Spinal cord (tissue), 10 donors: ENCODE measurements around the gene SOCS6. TPM values are rescaled to one million over a fixed set of nuclear protein-coding genes. Genes with fewer than 3 reads are reported as not detected.

Experiments
- DNase-seq, 6 donors: peaks; one replicate each; pipeline versions ENCODE4 v3.0.0 to v3.0.0-alpha.2; 2013 to 2015; ENCODE audit warnings: low spot score in 6 of 6, low read depth in 4 of 6
- H3K27ac ChIP-seq: one replicate; pipeline ENCODE4 v1.5.1; 2013; ENCODE audit warnings: low read depth, low read length, control low read depth
- H3K27me3 ChIP-seq: one replicate; pipeline ENCODE4 v1.6.1; 2013; ENCODE audit warnings: low read length; ENCODE audit not compliant: control insufficient read depth, insufficient read depth
- H3K36me3 ChIP-seq: one replicate; pipeline ENCODE4 v1.6.1; 2013; ENCODE audit warnings: low read length; ENCODE audit not compliant: control insufficient read depth, insufficient read depth
- H3K4me1 ChIP-seq: one replicate; pipeline ENCODE4 v1.6.1; 2013; ENCODE audit warnings: low read length; ENCODE audit not compliant: control insufficient read depth, insufficient read depth
- H3K4me3 ChIP-seq: one replicate; pipeline ENCODE4 v1.5.1; 2013; ENCODE audit warnings: low read depth, low read length, control low read depth
- H3K9me3 ChIP-seq: one replicate; pipeline ENCODE4 v1.6.1; 2013; ENCODE audit warnings: low read length; ENCODE audit not compliant: control insufficient read depth, insufficient read depth
- WGBS: methylation state at CpG from one replicate; pipeline ENCODE4 v1.1.5; 2013; ENCODE audit warnings: missing lambda C conversion rate; ENCODE audit not compliant: insufficient coverage; 5-methylcytosine and 5-hydroxymethylcytosine counted together
- polyA plus RNA-seq, 2 donors: library from polyadenylated mRNA; unstranded; fragments of 120-200 nt; gene quantifications; one replicate each; pipeline ENCODE4 v1.2.1, GENCODE V29; 2013; ENCODE audit not compliant: insufficient read length in 2 of 2
- total RNA-seq, 2 donors: library from RNA; depleted of rRNA in 1 of 2; stranded (reverse); fragments of 120-200 nt in 1 of 2; fragments of >200 nt in 1 of 2; gene quantifications; one replicate each; pipeline versions ENCODE4 v1.2.3 to v1.2.4, GENCODE V29; 2013 to 2014
- donor health status: healthy.

Gene SOCS6
- total and polyA plus RNA-seq, 4 donors = 19.0 to 41.8 (median 29.6) TPM

- WGBS = 83% methylated on average over 1 of the region's 2 CpGs
- Histone ChIP-seq H3K27me3 (no peaks in the 10 kb centered on the region), H3K27ac (no peak overlapping the region), H3K4me3 (peak overlapping the region; percentile 60), H3K4me1 (peaks cover 16% of the 10 kb centered on the region), H3K36me3 (no peaks in the 10 kb centered on the region), H3K9me3 (no peaks in the 10 kb centered on the region)
- no peak for DNase-seq
Observed at GRCh38 chr18:70287731-70288130, 1.1 kb upstream of the SOCS6 start.

GRCh38 chr18:70288171-70288850 lies 534 bp upstream of the SOCS6 start:
- Histone ChIP-seq H3K4me1 (peaks cover 16% of the 10 kb centered on the region), H3K27ac (peak overlapping the region; percentile 54), H3K27me3 (no peaks in the 10 kb centered on the region), H3K4me3 (peak overlapping the region; percentile 60), H3K9me3 (no peaks in the 10 kb centered on the region), H3K36me3 (no peaks in the 10 kb centered on the region)
- DNase-seq = peak in 3 of 6 donors; percentile 30 to 71 (median 68)
- WGBS = under 1% methylated on average over 47 of the region's 50 CpGs

- peaks cover 16% of the 10 kb centered on the region for H3K4me1 ChIP-seq
- no peaks in the 10 kb centered on the region for H3K27me3 ChIP-seq
- peak overlapping the region; percentile 65 for H3K4me3 ChIP-seq
- peak overlapping the region; percentile 52 for H3K27ac ChIP-seq
- no peaks in the 10 kb centered on the region for H3K9me3 ChIP-seq
- under 1% methylated on average over 81 of the region's 87 CpGs for WGBS
- no peaks in the 10 kb centered on the region for H3K36me3 ChIP-seq
- peak in 3 of 6 donors; percentile 13 to 60 (median 57) for DNase-seq
Observed at GRCh38 chr18:70289351-70290312, 787 bp downstream of the SOCS6 start.

- DNase-seq = no peak
Observed at GRCh38 chr18:70290482-70291294, 1.8 kb downstream of the SOCS6 start.

GRCh38 chr18:70291295-70291574 lies 2.4 kb downstream of the SOCS6 start:
- Histone ChIP-seq H3K4me3 (no peak overlapping the region), H3K4me1 (peaks cover 18% of the 10 kb centered on the region), H3K9me3 (no peaks in the 10 kb centered on the region), H3K36me3 (no peaks in the 10 kb centered on the region), H3K27me3 (no peaks in the 10 kb centered on the region), H3K27ac (no peak overlapping the region)
- no CpG with 5 or more reads among the region's 2 CpGs for WGBS
- DNase-seq = no peak

More at GRCh38 chr18:70290482-70291294, 1.8 kb downstream of the SOCS6 start:
- H3K36me3 ChIP-seq = no peaks in the 10 kb centered on the region
- no peak overlapping the region for H3K27ac ChIP-seq
- H3K9me3 ChIP-seq = no peaks in the 10 kb centered on the region
- peak overlapping the region; percentile 65 for H3K4me3 ChIP-seq
- H3K27me3 ChIP-seq = no peaks in the 10 kb centered on the region
- 83% methylated on average over 2 of the region's 11 CpGs for WGBS
- peaks cover 16% of the 10 kb centered on the region for H3K4me1 ChIP-seq

GRCh38 chr18:70292628-70293027 lies 3.8 kb downstream of the SOCS6 start:
- Histone ChIP-seq H3K4me3 (no peak overlapping the region), H3K27me3 (no peaks in the 10 kb centered on the region), H3K27ac (no peak overlapping the region), H3K9me3 (no peaks in the 10 kb centered on the region), H3K4me1 (peaks cover 20% of the 10 kb centered on the region), H3K36me3 (no peaks in the 10 kb centered on the region)
- WGBS = 95% methylated on average over 5 of the region's 5 CpGs
- no peak for DNase-seq

GRCh38 chr18:70293166-70293565 lies 4.3 kb downstream of the SOCS6 start:
- Histone ChIP-seq H3K36me3 (no peaks in the 10 kb centered on the region), H3K9me3 (no peaks in the 10 kb centered on the region), H3K4me3 (no peak overlapping the region), H3K4me1 (peaks cover 20% of the 10 kb centered on the region), H3K27me3 (no peaks in the 10 kb centered on the region), H3K27ac (no peak overlapping the region)
- WGBS = no CpG with 5 or more reads among the region's 3 CpGs
- DNase-seq = no peak

GRCh38 chr18:70294471-70295191 lies 5.8 kb downstream of the SOCS6 start:
- H3K36me3 ChIP-seq = no peaks in the 10 kb centered on the region
- 92% methylated on average over 1 of the region's 5 CpGs for WGBS
- peak in 1 of 6 donors; percentile 9 for DNase-seq
- peaks cover 24% of the 10 kb centered on the region for H3K4me1 ChIP-seq
- no peak overlapping the region for H3K4me3 ChIP-seq
- no peaks in the 10 kb centered on the region for H3K9me3 ChIP-seq
- no peak overlapping the region for H3K27ac ChIP-seq
- no peaks in the 10 kb centered on the region for H3K27me3 ChIP-seq
